Naive thymus-derived CD4-positive, alpha-beta T cell (primary cell): ENCODE data around the gene HSPB6. TPM values are rescaled to one million over a fixed set of nuclear protein-coding genes. Genes with fewer than 3 reads are reported as not detected.

Experiments
- ATAC-seq: fragments of 150-1000 bp; cut with Tn5 transposase; 2 replicates; pipeline ENCODE4 v1.10.0; 2021; ENCODE audit warnings: mild to moderate bottlenecking, moderate library complexity
- CTCF ChIA-PET: fragments of 350-600 bp; sonication (Branson Sonifier 250); formaldehyde crosslinking; loops from one replicate; lab custom pipeline; 2021; ENCODE audit warnings: antibody characterized with exemption; lab: Charles Lee
- POLR2A ChIA-PET: fragments of 350-600 bp; sonication (Branson Sonifier 250); formaldehyde crosslinking; loops from one replicate; lab custom pipeline; 2021; ENCODE audit warnings: antibody characterized with exemption, inconsistent platforms; lab: Charles Lee
- DNase-seq, 9 donors: peaks; one replicate each; pipeline versions ENCODE4 v3.0.0 to v3.0.0-alpha.2; 2020 to 2022; ENCODE audit warnings: mixed read lengths in 1 of 9
- H3K27ac ChIP-seq: one replicate; pipeline ENCODE4 v1.7.0; 2013; ENCODE audit warnings: mild to moderate bottlenecking, low read depth, low read length, moderate library complexity
- H3K27me3 ChIP-seq, 2 donors: one replicate each; pipeline ENCODE4 v1.7.0; 2013; ENCODE audit warnings: low read length in 2 of 2, mild to moderate bottlenecking in 2 of 2, moderate library complexity in 2 of 2; ENCODE audit not compliant: control insufficient read depth in 2 of 2, insufficient read depth in 2 of 2
- H3K36me3 ChIP-seq, 3 experiments: 1 replicate in 2 of 3; 2 replicates in 1 of 3; pipeline ENCODE4 v1.7.0; 2013; ENCODE audit warnings: low read length in 3 of 3, mild to moderate bottlenecking in 3 of 3, moderate library complexity in 1 of 3; ENCODE audit not compliant: insufficient read depth in 3 of 3, control insufficient read depth in 2 of 3
- H3K4me1 ChIP-seq, 2 donors: one replicate each; pipeline ENCODE4 v1.7.0; 2013; ENCODE audit warnings: low read length in 2 of 2, mild to moderate bottlenecking in 2 of 2, moderate library complexity in 1 of 2; ENCODE audit not compliant: control insufficient read depth in 2 of 2, insufficient read depth in 2 of 2
- H3K4me3 ChIP-seq: 2 replicates; pipeline ENCODE4 v1.7.0; 2013; ENCODE audit warnings: mild to moderate bottlenecking, low read length
- H3K9me3 ChIP-seq, 3 experiments: 1 replicate in 2 of 3; 2 replicates in 1 of 3; pipeline ENCODE4 v1.7.0; 2013; ENCODE audit warnings: low read length in 3 of 3; ENCODE audit not compliant: control insufficient read depth in 2 of 3
- H3K27ac Mint-ChIP-seq, 9 donors: one replicate each; pipeline ENCODE4 v1.8.0; 2020 to 2022; ENCODE audit warnings: mixed read lengths in 9 of 9, mild to moderate bottlenecking in 8 of 9, moderate library complexity in 5 of 9, inconsistent platforms in 2 of 9
- H3K27me3 Mint-ChIP-seq, 5 donors: one replicate each; pipeline ENCODE4 v1.8.0; 2021 to 2022; ENCODE audit warnings: mixed read lengths in 5 of 5, mild to moderate bottlenecking in 1 of 5
- H3K36me3 Mint-ChIP-seq, 5 donors: one replicate each; pipeline ENCODE4 v1.8.0; 2020 to 2022; ENCODE audit warnings: mixed read lengths in 5 of 5, mild to moderate bottlenecking in 3 of 5, inconsistent platforms in 1 of 5
- H3K4me1 Mint-ChIP-seq, 7 donors: one replicate each; pipeline ENCODE4 v1.8.0; 2020 to 2022; ENCODE audit warnings: mixed read lengths in 7 of 7, mild to moderate bottlenecking in 3 of 7, inconsistent platforms in 1 of 7
- H3K4me3 Mint-ChIP-seq, 10 donors: one replicate each; pipeline ENCODE4 v1.8.0; 2020 to 2022; ENCODE audit warnings: mild to moderate bottlenecking in 10 of 10, mixed read lengths in 10 of 10, moderate library complexity in 6 of 10, inconsistent platforms in 2 of 10
- H3K9me3 Mint-ChIP-seq, 11 donors: one replicate each; pipeline ENCODE4 v1.8.0; 2020 to 2022; ENCODE audit warnings: mixed read lengths in 11 of 11, mild to moderate bottlenecking in 4 of 11, inconsistent platforms in 1 of 11, moderate library complexity in 1 of 11
- intact Hi-C, 2 donors: fragments of 100-400 bp; cut with micrococcal nuclease; formaldehyde crosslinking; loops; one replicate each; pipeline ENCODE4 v1.15.1; 2023
- polyA plus RNA-seq, 2 donors: library from polyadenylated mRNA; unstranded; fragments of 300-500 nt; fragmentation: Illumina TruSeq; gene quantifications; one replicate each; pipeline ENCODE4 v1.2.3, GENCODE V29; 2021
- total RNA-seq, 6 experiments: library from RNA in 5 of 6; stranded (reverse) in 5 of 6; gene quantifications; 1 replicate in 5 of 6; 2 replicates in 1 of 6; pipeline ENCODE4 v1.2.3 and lab custom pipeline; 2021 to 2026

Gene HSPB6, protein sequence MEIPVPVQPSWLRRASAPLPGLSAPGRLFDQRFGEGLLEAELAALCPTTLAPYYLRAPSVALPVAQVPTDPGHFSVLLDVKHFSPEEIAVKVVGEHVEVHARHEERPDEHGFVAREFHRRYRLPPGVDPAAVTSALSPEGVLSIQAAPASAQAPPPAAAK
- total RNA-seq (under 1 TPM in 1 of 5 experiments, not detected in 4; 0.22 TPM), polyA plus RNA-seq (not detected), total RNA-seq (lab: John Stamatoyannopoulos, UW) (not detected)

DNA sequence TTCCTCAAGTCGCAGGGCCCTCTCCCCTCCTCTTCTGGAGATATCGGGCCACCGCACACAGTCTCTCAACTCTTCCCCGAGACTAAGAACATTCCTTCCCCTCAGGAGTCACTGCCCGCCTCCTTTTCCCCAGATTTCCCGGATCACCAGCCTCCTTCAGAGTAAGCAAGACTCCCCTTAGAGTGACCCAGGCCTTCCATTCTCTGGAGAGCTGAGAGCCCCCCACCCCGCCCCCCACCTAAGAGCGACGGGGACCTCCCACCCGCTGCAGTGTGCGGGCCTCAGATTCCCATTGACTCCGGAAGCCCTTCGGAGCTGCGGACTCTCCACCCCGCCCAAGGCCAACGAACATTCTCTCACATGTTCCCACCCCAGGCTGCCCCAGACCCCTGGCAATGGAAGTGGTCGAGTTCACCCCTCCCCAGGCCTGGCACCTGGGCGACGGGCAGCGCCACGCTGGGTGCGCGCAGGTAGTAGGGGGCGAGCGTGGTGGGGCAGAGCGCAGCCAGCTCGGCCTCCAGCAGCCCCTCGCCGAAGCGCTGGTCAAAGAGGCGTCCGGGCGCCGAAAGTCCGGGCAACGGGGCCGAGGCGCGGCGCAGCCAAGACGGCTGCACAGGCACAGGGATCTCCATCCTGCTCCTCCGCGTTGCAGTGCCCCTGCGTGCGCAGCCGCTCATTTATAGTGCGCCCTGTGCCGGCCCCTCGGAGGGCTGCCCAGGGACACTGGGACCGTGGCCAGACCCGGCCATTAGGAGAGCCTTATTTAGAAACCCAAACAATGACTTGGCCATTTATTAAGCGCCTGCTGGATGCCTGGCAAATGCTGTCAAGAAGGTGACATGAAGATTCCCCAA is at the start of gene HSPB6:
TSS of gene HSPB6 (minus strand) at position 653 of the 854 bp plus-strand sequence. CDS start at position 632, 21 bp downstream.
- DNase-seq (no peak), ATAC-seq (no peak)
- Histone ChIP-seq H3K4me1 (peaks cover 10 to 35% of the 10 kb centered on the region in 2 donors), H3K27ac (no peak within 1 kb of the TSS), H3K27me3 (peaks cover 0 to 4% of the 10 kb centered on the region in 2 donors), H3K9me3 (no peaks in the 10 kb centered on the region), H3K4me3 (peak within 1 kb of the TSS; percentile 99), H3K36me3 (peaks cover 0 to 38% (median 0%) of the 10 kb centered on the region in 3 experiments)
- POLR2A ChIA-PET = interaction anchor here (0.7 to 2.7 kb wide), 5 partner anchors 8 to 45 kb away, joined by 3 to 18 read pairs (median 9); partner anchors contain the start of genes IGFLR1, LIN37, PSENEN and U2AF1L4
- Mint-ChIP-seq H3K4me1 (peaks cover 13 to 42% (median 33%) of the 10 kb centered on the region in 7 donors), H3K36me3 (peaks cover 0 to 20% (median 5%) of the 10 kb centered on the region in 5 donors), H3K27me3 (peaks cover 0 to 12% (median 5%) of the 10 kb centered on the region in 5 donors), H3K27ac (peak within 1 kb of the TSS; percentile 89 to 99 (median 95)), H3K9me3 (peaks cover 0 to 4% (median 0%) of the 10 kb centered on the region in 11 donors), H3K4me3 (peak within 1 kb of the TSS; percentile 92 to 100 (median 96))
- CTCF ChIA-PET = no interaction called here
- intact Hi-C loops = no loop called here

DNA sequence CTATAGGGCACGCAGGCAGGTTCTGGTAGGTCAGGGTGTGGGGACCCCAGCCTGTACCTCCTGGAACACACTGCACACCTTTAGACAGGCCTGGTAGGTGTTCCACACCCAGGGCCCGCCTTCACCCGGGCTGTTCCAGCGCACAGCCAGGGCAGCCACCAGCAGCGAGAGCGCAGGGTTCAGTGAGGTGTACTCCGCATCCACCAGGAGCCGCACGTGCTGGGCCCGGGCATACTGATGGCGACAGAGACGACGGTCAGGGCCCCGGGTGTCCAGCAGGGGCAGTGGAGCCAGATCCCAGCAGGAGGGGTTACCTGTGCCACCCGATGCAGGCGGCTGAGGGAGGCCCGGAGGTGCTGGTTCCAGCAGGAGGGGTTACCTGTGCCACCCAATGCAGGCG is 49.8 kb upstream of the HSPB6 start:
- H3K36me3 ChIP-seq = no peaks in the 10 kb centered on the region
- H3K27me3 ChIP-seq = no peaks in the 10 kb centered on the region
- Mint-ChIP-seq H3K36me3 (no peaks in the 10 kb centered on the region), H3K4me1 (peaks cover 0 to 10% (median 7%) of the 10 kb centered on the region in 7 donors), H3K9me3 (peaks cover 0 to 3% (median 0%) of the 10 kb centered on the region in 11 donors), H3K27ac (peak overlapping the region in 1 of 9 donors; percentile 18), H3K27me3 (peaks cover 0 to 11% (median 0%) of the 10 kb centered on the region in 5 donors), H3K4me3 (no peak overlapping the region)
- intact Hi-C loops = no loop called here
- DNase-seq (no peak), ATAC-seq (no peak)
- CTCF ChIA-PET = no interaction called here
- no peak overlapping the region for H3K4me3 ChIP-seq
- H3K27ac ChIP-seq = no peak overlapping the region
- H3K9me3 ChIP-seq = no peaks in the 10 kb centered on the region
- no peaks in the 10 kb centered on the region for H3K4me1 ChIP-seq
- POLR2A ChIA-PET = no interaction called here

DNA sequence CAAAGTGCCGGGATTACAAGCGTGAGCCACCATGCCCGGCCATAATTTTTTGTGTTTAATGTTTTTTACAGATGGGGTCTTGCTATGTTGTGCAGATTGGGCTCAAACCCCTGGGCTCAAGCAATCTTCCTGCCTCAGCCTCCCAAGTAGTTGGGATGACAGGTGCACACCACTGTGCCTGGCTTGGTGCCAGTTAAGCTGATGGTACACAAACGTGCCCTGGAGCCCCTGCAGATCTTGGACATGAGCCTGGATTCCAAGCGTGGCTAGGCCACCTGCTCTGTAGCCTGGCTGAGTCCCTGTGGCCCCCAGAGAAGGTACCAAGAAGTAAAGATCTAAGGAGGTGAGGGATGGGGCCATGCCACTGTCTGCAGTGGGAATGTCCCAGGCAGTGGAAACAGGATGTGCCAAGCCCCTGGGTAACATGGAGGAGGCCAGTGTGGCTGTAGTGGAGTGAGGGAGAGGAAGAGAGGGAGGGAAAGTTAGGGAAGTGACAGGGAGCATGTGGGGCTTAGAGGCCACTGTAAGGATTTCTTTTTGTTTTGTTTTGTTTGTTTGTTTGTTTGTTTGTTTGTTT is 48.8 kb upstream of the HSPB6 start:
- Mint-ChIP-seq H3K27me3 (peaks cover 0 to 8% (median 0%) of the 10 kb centered on the region in 5 donors), H3K4me1 (peaks cover 0 to 10% (median 7%) of the 10 kb centered on the region in 7 donors)

DNA sequence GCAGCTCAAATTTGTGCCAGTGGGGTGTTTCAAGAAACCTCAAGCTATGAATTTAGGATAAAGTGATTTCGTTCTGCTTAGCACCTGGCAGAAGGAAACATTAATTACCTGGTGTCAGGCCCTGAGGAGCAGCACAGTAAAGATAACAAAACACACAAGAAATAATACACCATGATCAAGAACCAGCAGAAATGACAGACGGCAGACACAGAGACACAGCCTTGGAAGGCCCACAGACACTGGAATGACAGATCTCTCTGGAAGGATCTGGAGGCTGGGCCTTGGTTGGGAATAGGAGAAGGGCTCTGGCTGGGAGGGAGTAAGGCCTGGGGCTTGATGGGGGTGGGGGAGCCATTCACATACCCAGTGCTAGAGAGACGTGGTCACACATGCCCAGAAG is 45.0 kb upstream of the HSPB6 start:
- Mint-ChIP-seq H3K27me3 (peaks cover 5 to 28% (median 10%) of the 10 kb centered on the region in 5 donors), H3K4me3 (no peak overlapping the region), H3K9me3 (peaks cover 0 to 3% (median 0%) of the 10 kb centered on the region in 11 donors), H3K27ac (no peak overlapping the region), H3K36me3 (no peaks in the 10 kb centered on the region), H3K4me1 (peaks cover 0 to 12% (median 8%) of the 10 kb centered on the region in 7 donors)
- intact Hi-C loops = no loop called here
- ChIA-PET CTCF (interaction anchor here (0.7 kb wide), 1 partner anchor 109 kb away, joined by 8 read pairs; no protein-coding TSS in a partner anchor), POLR2A (no interaction called here)
- Histone ChIP-seq H3K4me1 (no peaks in the 10 kb centered on the region), H3K36me3 (no peaks in the 10 kb centered on the region), H3K27me3 (no peaks in the 10 kb centered on the region), H3K4me3 (no peak overlapping the region), H3K9me3 (no peaks in the 10 kb centered on the region), H3K27ac (no peak overlapping the region)
- ATAC-seq (no peak), DNase-seq (no peak)

More for the DNA sequence above, 48.8 kb upstream of the HSPB6 start:
- Histone ChIP-seq H3K4me3 (no peak overlapping the region), H3K27ac (no peak overlapping the region), H3K9me3 (no peaks in the 10 kb centered on the region), H3K36me3 (no peaks in the 10 kb centered on the region), H3K4me1 (no peaks in the 10 kb centered on the region), H3K27me3 (no peaks in the 10 kb centered on the region)
- intact Hi-C loops = no loop called here
- no peaks in the 10 kb centered on the region for H3K36me3 Mint-ChIP-seq
- ChIA-PET CTCF (no interaction called here), POLR2A (no interaction called here)
- H3K4me3 Mint-ChIP-seq = no peak overlapping the region
- DNase-seq (no peak), ATAC-seq (no peak)
- H3K27ac Mint-ChIP-seq = no peak overlapping the region
- H3K9me3 Mint-ChIP-seq = peaks cover 0 to 3% (median 0%) of the 10 kb centered on the region in 11 donors

DNA sequence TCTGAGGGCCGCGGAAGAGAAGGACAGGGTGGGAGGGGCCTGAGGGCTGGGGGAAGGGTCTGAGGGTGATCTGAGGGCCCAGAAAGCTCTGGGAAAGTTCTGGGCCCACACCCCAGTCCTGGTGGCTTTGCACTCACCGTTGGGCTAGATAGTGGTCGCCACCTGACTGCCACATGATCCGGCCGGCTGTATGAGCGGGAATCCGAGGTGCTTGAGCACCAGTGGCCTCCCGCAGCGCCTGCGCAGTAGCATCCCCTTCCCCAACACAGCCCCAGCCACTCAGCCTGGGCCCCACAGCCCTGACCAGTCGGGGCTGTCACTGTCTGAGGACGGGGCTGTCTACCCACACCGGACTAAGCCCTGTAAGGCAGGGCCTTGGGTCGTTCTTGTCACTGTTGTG is 40.8 kb upstream of the HSPB6 start:
- Histone ChIP-seq H3K36me3 (no peaks in the 10 kb centered on the region), H3K4me3 (no peak overlapping the region), H3K4me1 (no peaks in the 10 kb centered on the region), H3K27me3 (no peaks in the 10 kb centered on the region), H3K9me3 (no peaks in the 10 kb centered on the region), H3K27ac (no peak overlapping the region)
- intact Hi-C loops = no loop called here
- no peak for ATAC-seq
- Mint-ChIP-seq H3K9me3 (peaks cover 0 to 3% (median 0%) of the 10 kb centered on the region in 11 donors), H3K27ac (no peak overlapping the region), H3K4me1 (peaks cover 0 to 10% (median 0%) of the 10 kb centered on the region in 7 donors), H3K27me3 (peaks cover 20 to 42% (median 27%) of the 10 kb centered on the region in 5 donors), H3K36me3 (no peaks in the 10 kb centered on the region), H3K4me3 (peak overlapping the region in 1 of 10 donors; percentile 62)
- no peak for DNase-seq
- ChIA-PET CTCF (no interaction called here), POLR2A (no interaction called here)
